HepG2 (cell line): ENCODE results near the gene MTG1. TPM values are rescaled to one million over a fixed set of nuclear protein-coding genes. Genes with fewer than 3 reads are reported as not detected.

Source experiments
- BRD4 ChIP-seq: sonication (generic); formaldehyde crosslinking; IDR thresholded peaks from 2 replicates; pipeline ENCODE4 v1.4.0; 2020; ENCODE audit warnings: missing genetic modification reagents
- DMAP1 ChIP-seq: IDR thresholded peaks from 2 replicates; pipeline ENCODE4 v1.6.1; 2016
- FIP1L1 ChIP-seq: fragments of 200-400 bp; formaldehyde crosslinking; IDR thresholded peaks from 2 replicates; pipeline ENCODE4 v1.6.1; 2018; ENCODE audit warnings: low read depth, mild to moderate bottlenecking, low read length, moderate library complexity, borderline replicate concordance; ENCODE audit not compliant: insufficient read depth
- PHF8 ChIP-seq: sonication (generic); formaldehyde crosslinking; IDR thresholded peaks from 2 replicates; pipeline ENCODE4 v1.5.0; 2020; ENCODE audit warnings: missing genetic modification reagents
- ZNF879 ChIP-seq: sonication (generic); formaldehyde crosslinking; IDR thresholded peaks from 2 replicates; pipeline ENCODE4 v1.8.1; 2023; ENCODE audit warnings: missing genetic modification reagents
- polyA plus RNA-seq, 8 experiments: library from polyadenylated mRNA; depleted of rRNA in 3 of 8; stranded (reverse) in 7 of 8; unstranded in 1 of 8; fragments of >200 nt; fragmentation: Illumina TruSeq in 4 of 8; extraction: Trizol in 4 of 8; gene quantifications; 2 replicates each; pipeline versions ENCODE4 v1.2.1 to v1.2.3, GENCODE V29; 2011 to 2016; ENCODE audit warnings: low read depth in 4 of 8, missing spikeins in 1 of 8, mixed read lengths in 1 of 8; ENCODE audit not compliant: insufficient read depth in 1 of 8
- total RNA-seq, 5 experiments: library from RNA; depleted of rRNA; stranded (reverse); fragments of >200 nt; fragmentation: Illumina TruSeq; extraction: Trizol; gene quantifications; 2 replicates each; pipeline ENCODE4 v1.2.3, GENCODE V29; 2016; ENCODE audit warnings: low read depth in 1 of 5
- TF ChIP-seq, protein P1 (sequence below), 2 experiments: IDR thresholded peaks; 2 replicates each; pipeline ENCODE4 v1.6.1; 2011 to 2012; ENCODE audit warnings: low read length in 2 of 2, borderline replicate concordance in 1 of 2, low read depth in 1 of 2, mild to moderate bottlenecking in 1 of 2, moderate library complexity in 1 of 2
- TF ChIP-seq, protein P2 (sequence below): sonication (generic); formaldehyde crosslinking; IDR thresholded peaks from 2 replicates; pipeline ENCODE4 v1.8.1; 2023; ENCODE audit warnings: mild to moderate bottlenecking, missing genetic modification reagents

Gene MTG1
- total and polyA plus RNA-seq, 2 of the 13 experiments (the other 11 are each of a cell fraction or from before 2014, with no cell fraction given): 42.0 to 103 TPM

DNA sequence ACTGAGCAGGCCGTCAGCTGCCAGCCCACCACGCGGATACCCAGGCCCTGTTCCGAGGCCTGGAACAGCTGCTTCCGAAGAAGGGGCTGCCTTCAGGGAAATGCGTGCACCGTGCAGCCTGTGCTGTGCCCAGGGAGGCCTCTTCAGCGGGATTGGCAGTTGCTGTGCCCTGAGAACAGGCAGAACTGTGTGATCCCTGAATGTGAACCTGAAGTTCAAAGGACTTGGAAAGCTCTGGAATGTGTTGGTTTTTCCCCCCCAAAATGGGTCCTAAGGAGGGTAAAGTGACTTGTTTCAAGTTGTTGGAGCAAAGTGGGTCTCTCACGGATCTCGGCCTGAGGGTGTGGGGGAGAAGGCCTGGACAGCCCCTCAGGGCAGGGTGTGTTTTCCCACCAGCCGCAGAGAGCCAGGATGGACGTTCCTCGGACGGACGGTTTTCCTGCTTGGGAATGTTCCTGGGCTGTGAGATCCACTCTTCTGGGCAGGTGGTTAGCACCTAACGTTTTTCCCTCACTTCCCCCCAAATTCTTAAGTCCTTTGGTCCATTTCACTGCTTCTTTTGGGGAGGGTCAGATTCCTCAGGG lies 28.4 kb downstream of the MTG1 start (continued):
- TF ChIP-seq, protein P1, sequence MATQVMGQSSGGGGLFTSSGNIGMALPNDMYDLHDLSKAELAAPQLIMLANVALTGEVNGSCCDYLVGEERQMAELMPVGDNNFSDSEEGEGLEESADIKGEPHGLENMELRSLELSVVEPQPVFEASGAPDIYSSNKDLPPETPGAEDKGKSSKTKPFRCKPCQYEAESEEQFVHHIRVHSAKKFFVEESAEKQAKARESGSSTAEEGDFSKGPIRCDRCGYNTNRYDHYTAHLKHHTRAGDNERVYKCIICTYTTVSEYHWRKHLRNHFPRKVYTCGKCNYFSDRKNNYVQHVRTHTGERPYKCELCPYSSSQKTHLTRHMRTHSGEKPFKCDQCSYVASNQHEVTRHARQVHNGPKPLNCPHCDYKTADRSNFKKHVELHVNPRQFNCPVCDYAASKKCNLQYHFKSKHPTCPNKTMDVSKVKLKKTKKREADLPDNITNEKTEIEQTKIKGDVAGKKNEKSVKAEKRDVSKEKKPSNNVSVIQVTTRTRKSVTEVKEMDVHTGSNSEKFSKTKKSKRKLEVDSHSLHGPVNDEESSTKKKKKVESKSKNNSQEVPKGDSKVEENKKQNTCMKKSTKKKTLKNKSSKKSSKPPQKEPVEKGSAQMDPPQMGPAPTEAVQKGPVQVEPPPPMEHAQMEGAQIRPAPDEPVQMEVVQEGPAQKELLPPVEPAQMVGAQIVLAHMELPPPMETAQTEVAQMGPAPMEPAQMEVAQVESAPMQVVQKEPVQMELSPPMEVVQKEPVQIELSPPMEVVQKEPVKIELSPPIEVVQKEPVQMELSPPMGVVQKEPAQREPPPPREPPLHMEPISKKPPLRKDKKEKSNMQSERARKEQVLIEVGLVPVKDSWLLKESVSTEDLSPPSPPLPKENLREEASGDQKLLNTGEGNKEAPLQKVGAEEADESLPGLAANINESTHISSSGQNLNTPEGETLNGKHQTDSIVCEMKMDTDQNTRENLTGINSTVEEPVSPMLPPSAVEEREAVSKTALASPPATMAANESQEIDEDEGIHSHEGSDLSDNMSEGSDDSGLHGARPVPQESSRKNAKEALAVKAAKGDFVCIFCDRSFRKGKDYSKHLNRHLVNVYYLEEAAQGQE (IDR thresholded peaks at IDR 0.05; ENCODE audit: borderline replicate concordance in 1 of 2, low read depth in 1 of 2, low read length in 2 of 2): no peak
- TF ChIP-seq PHF8 (CRISPR knock-in tag): no peak
- TF ChIP-seq, protein P2, sequence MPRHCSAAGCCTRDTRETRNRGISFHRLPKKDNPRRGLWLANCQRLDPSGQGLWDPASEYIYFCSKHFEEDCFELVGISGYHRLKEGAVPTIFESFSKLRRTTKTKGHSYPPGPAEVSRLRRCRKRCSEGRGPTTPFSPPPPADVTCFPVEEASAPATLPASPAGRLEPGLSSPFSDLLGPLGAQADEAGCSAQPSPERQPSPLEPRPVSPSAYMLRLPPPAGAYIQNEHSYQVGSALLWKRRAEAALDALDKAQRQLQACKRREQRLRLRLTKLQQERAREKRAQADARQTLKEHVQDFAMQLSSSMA: no peak
- no peak for TF ChIP-seq FIP1L1
- no peak for TF ChIP-seq DMAP1
- TF ChIP-seq BRD4 (CRISPR knock-in tag): no peak
- no peak for TF ChIP-seq ZNF879
